ENCODE data around the gene CACNB2. TPM values are rescaled to one million over a fixed set of nuclear protein-coding genes. Genes with fewer than 3 reads are reported as not detected.

Gene CACNB2
- total and polyA plus RNA-seq, 4 donors = 0.90 to 23.9 (median 3.7) TPM

- TF ChIP-seq, protein P1, sequence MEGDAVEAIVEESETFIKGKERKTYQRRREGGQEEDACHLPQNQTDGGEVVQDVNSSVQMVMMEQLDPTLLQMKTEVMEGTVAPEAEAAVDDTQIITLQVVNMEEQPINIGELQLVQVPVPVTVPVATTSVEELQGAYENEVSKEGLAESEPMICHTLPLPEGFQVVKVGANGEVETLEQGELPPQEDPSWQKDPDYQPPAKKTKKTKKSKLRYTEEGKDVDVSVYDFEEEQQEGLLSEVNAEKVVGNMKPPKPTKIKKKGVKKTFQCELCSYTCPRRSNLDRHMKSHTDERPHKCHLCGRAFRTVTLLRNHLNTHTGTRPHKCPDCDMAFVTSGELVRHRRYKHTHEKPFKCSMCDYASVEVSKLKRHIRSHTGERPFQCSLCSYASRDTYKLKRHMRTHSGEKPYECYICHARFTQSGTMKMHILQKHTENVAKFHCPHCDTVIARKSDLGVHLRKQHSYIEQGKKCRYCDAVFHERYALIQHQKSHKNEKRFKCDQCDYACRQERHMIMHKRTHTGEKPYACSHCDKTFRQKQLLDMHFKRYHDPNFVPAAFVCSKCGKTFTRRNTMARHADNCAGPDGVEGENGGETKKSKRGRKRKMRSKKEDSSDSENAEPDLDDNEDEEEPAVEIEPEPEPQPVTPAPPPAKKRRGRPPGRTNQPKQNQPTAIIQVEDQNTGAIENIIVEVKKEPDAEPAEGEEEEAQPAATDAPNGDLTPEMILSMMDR (IDR thresholded peaks at IDR 0.05; ENCODE audit: control extremely low read depth, extremely low read depth) = no peak
- Histone ChIP-seq H3K9ac (ENCODE audit: insufficient read depth in 1 of 2, low read length in 2 of 2) (no peak overlapping the region), H3K4me3 (no peak overlapping the region), H3K4me1 (ENCODE audit: control insufficient read depth in 5 of 5, insufficient read depth in 5 of 5, low read length in 5 of 5) (peaks cover 0 to 7% (median 0%) of the 10 kb centered on the region in 5 donors), H3K27me3 (ENCODE audit: control insufficient read depth in 3 of 3, insufficient read depth in 3 of 3, low read length in 2 of 3) (no peaks in the 10 kb centered on the region), H3K27ac (ENCODE audit: low read depth in 1 of 2, low read length in 1 of 2) (peak overlapping the region in 1 of 2 donors; percentile 51), H3K9me3 (ENCODE audit: control insufficient read depth in 4 of 4, insufficient read depth in 3 of 4, low read length in 3 of 4) (no peaks in the 10 kb centered on the region), H3K36me3 (ENCODE audit: control insufficient read depth in 4 of 4, insufficient read depth in 4 of 4, low read length in 4 of 4) (no peaks in the 10 kb centered on the region)
- ATAC-seq (ENCODE audit: insufficient read depth, low FRiP score) = no peak
- 65 to 71% methylated on average over 2 of the region's 2 CpGs for WGBS, 2 donors
- DNase-seq = no peak
Measured at GRCh38 chr10:18351421-18351820, 211.2 kb downstream of the CACNB2 start.

GRCh38 chr10:18352175-18352574 lies 212.0 kb downstream of the CACNB2 start:
- TF ChIP-seq, protein P1 (IDR thresholded peaks at IDR 0.05; ENCODE audit: control extremely low read depth, extremely low read depth) = no peak
- H3K27me3 ChIP-seq (ENCODE audit: control insufficient read depth in 3 of 3, insufficient read depth in 3 of 3, low read length in 2 of 3) = no peaks in the 10 kb centered on the region
- peaks cover 0 to 7% (median 0%) of the 10 kb centered on the region in 5 donors for H3K4me1 ChIP-seq (ENCODE audit: control insufficient read depth in 5 of 5, insufficient read depth in 5 of 5, low read length in 5 of 5)
- H3K36me3 ChIP-seq (ENCODE audit: control insufficient read depth in 4 of 4, insufficient read depth in 4 of 4, low read length in 4 of 4) = no peaks in the 10 kb centered on the region
- DNase-seq = no peak
- no peak overlapping the region for H3K4me3 ChIP-seq
- H3K27ac ChIP-seq (ENCODE audit: low read depth in 1 of 2, low read length in 1 of 2) = peak overlapping the region in 1 of 2 donors; percentile 10
- H3K9ac ChIP-seq (ENCODE audit: insufficient read depth in 1 of 2, low read length in 2 of 2) = no peak overlapping the region
- no peak for ATAC-seq (ENCODE audit: insufficient read depth, low FRiP score)
- 86 to 91% methylated on average over 3 of the region's 3 CpGs for WGBS, 2 donors
- no peaks in the 10 kb centered on the region for H3K9me3 ChIP-seq (ENCODE audit: control insufficient read depth in 4 of 4, insufficient read depth in 3 of 4, low read length in 3 of 4)

- TF ChIP-seq, protein P1 (IDR thresholded peaks at IDR 0.05; ENCODE audit: control extremely low read depth, extremely low read depth) = no peak
- ATAC-seq (ENCODE audit: insufficient read depth, low FRiP score) (no peak), DNase-seq (no peak)
- Histone ChIP-seq H3K9ac (ENCODE audit: insufficient read depth in 1 of 2, low read length in 2 of 2) (no peak overlapping the region), H3K27me3 (ENCODE audit: control insufficient read depth in 3 of 3, insufficient read depth in 3 of 3, low read length in 2 of 3) (no peaks in the 10 kb centered on the region), H3K4me1 (ENCODE audit: control insufficient read depth in 5 of 5, insufficient read depth in 5 of 5, low read length in 5 of 5) (no peaks in the 10 kb centered on the region), H3K36me3 (ENCODE audit: control insufficient read depth in 4 of 4, insufficient read depth in 4 of 4, low read length in 4 of 4) (no peaks in the 10 kb centered on the region), H3K27ac (ENCODE audit: low read depth in 1 of 2, low read length in 1 of 2) (no peak overlapping the region), H3K9me3 (ENCODE audit: control insufficient read depth in 4 of 4, insufficient read depth in 3 of 4, low read length in 3 of 4) (no peaks in the 10 kb centered on the region), H3K4me3 (no peak overlapping the region)
- WGBS, 2 donors = 81 to 83% methylated on average over 5 of the region's 5 CpGs
Measured at GRCh38 chr10:18359812-18360211, 219.6 kb downstream of the CACNB2 start.

DNA sequence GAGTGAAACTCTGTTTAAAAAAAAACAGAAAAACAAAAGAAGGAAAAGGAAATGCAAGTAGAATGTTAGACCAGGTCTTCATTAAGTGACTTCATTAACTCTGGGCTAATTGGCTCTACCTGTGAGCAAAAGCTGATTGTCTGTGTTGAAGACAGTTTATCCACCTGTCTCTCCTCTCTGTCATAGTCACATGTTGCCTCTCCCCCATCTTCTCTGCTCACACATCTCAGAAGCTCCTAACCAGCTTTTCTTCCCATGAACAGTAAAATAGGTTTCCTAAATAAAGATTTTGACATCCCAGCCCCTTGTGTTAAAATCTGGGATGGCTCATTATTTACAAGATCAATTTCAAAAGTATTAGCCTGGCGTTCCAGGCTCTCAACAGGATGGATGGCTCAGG lies 222.7 kb downstream of the CACNB2 start:
- no peak overlapping the region for H3K27ac ChIP-seq (ENCODE audit: low read depth in 1 of 2, low read length in 1 of 2)
- TF ChIP-seq, protein P1 (IDR thresholded peaks at IDR 0.05; ENCODE audit: control extremely low read depth, extremely low read depth) = no peak
- 84 to 94% methylated on average over 1 of the region's 1 CpG for WGBS, 2 donors
- H3K4me1 ChIP-seq (ENCODE audit: control insufficient read depth in 5 of 5, insufficient read depth in 5 of 5, low read length in 5 of 5) = no peaks in the 10 kb centered on the region
- no peak for ATAC-seq (ENCODE audit: insufficient read depth, low FRiP score)
- DNase-seq = no peak
- no peak overlapping the region for H3K9ac ChIP-seq (ENCODE audit: insufficient read depth in 1 of 2, low read length in 2 of 2)
- no peak overlapping the region for H3K4me3 ChIP-seq
- H3K36me3 ChIP-seq (ENCODE audit: control insufficient read depth in 4 of 4, insufficient read depth in 4 of 4, low read length in 4 of 4) = no peaks in the 10 kb centered on the region
- no peaks in the 10 kb centered on the region for H3K27me3 ChIP-seq (ENCODE audit: control insufficient read depth in 3 of 3, insufficient read depth in 3 of 3, low read length in 2 of 3)
- H3K9me3 ChIP-seq (ENCODE audit: control insufficient read depth in 4 of 4, insufficient read depth in 3 of 4, low read length in 3 of 4) = no peaks in the 10 kb centered on the region

Measured in lung (tissue), 12 donors.